Heart right ventricle (tissue), 16 donors: ENCODE results near the gene SLN. TPM values are rescaled to one million over a fixed set of nuclear protein-coding genes. Genes with fewer than 3 reads are reported as not detected.

ENCODE experiments used
- ATAC-seq, 8 donors: fragments of 200-7000 bp; cut with Tn5 transposase; one replicate each; pipeline ENCODE4 v1.9.1; 2020; ENCODE audit warnings: mild to moderate bottlenecking in 8 of 8, moderate library complexity in 8 of 8, moderate number of reproducible peaks in 1 of 8
- DNase-seq, 2 donors: peaks; one replicate each; pipeline ENCODE4 v3.0.0-alpha.2; 2020
- H3K27ac ChIP-seq, 10 donors: fragments of 200-600 bp; sonication (generic) in 2 of 10; one replicate each; pipeline versions ENCODE4 v1.5.0 to v1.8.0; 2020 to 2022; ENCODE audit warnings: mild to moderate bottlenecking in 3 of 10
- H3K27me3 ChIP-seq, 7 donors: fragments of 200-600 bp; one replicate each; pipeline ENCODE4 v1.8.0; 2021 to 2022; ENCODE audit warnings: mild to moderate bottlenecking in 2 of 7
- H3K36me3 ChIP-seq, 9 donors: fragments of 200-600 bp; sonication (generic) in 1 of 9; one replicate each; pipeline versions ENCODE4 v1.5.0 to v1.8.0; 2020 to 2022; ENCODE audit warnings: mild to moderate bottlenecking in 2 of 9
- H3K4me1 ChIP-seq, 9 donors: fragments of 200-600 bp; sonication (generic) in 1 of 9; one replicate each; pipeline versions ENCODE4 v1.5.0 to v1.8.0; 2020 to 2022; ENCODE audit warnings: mild to moderate bottlenecking in 4 of 9
- H3K4me3 ChIP-seq, 10 donors: fragments of 200-600 bp; sonication (generic) in 2 of 10; one replicate each; pipeline versions ENCODE4 v1.5.0 to v1.8.0; 2020 to 2022; ENCODE audit warnings: mild to moderate bottlenecking in 7 of 10, moderate library complexity in 2 of 10
- H3K9me3 ChIP-seq, 11 donors: fragments of 200-600 bp in 10 of 11; sonication (generic) in 2 of 11; one replicate each; pipeline versions ENCODE4 v1.5.0 to v1.8.0; 2013 to 2022; ENCODE audit warnings: mild to moderate bottlenecking in 2 of 11, control low read depth in 1 of 11, moderate library complexity in 1 of 11
- CTCF ChIP-seq, 9 donors: fragments of 200-600 bp; sonication (generic) in 2 of 9; IDR thresholded peaks; one replicate each; pipeline versions ENCODE4 v1.5.0 to v1.8.0; 2021 to 2022; ENCODE audit warnings: antibody characterized with exemption in 9 of 9, mild to moderate bottlenecking in 5 of 9, moderate library complexity in 1 of 9
- WGBS, 2 donors: extraction: QIAGEN DNeasy Blood & Tissue Kit; methylation state at CpG; one replicate each; pipeline ENCODE4 v1.1.7; 2013; ENCODE audit warnings: inconsistent platforms in 1 of 2; 5-methylcytosine and 5-hydroxymethylcytosine counted together
- intact Hi-C, 10 donors: fragments of 100-400 bp; cut with DNase I; formaldehyde crosslinking; loops; one replicate each; pipeline versions ENCODE4 v1.11.1 to v1.14.2; 2022
- polyA plus RNA-seq, 2 donors: library from polyadenylated mRNA; stranded (reverse); fragments of 200-250 nt; gene quantifications; one replicate each; pipeline ENCODE4 v1.2.3, GENCODE V29; 2013
- total RNA-seq, 10 donors: library from RNA; stranded (reverse); fragmentation: NEBNext Ultra II Directional in 3 of 10; extraction: Animal tissue kit (Norgen Biotek cat#: 25700) in 3 of 10; gene quantifications; one replicate each; pipeline versions ENCODE4 v1.2.1 to v1.2.4, GENCODE V29; 2021 to 2023
- donor health status: Arrhythmogenic right ventricular cardiomyopathy.
- donor health status: ischemic (EF 13 %, LVEDD 7.1; RV severe dilation, severe dysfunction).
- donor health status: healthy with polysubstance abuse.
- donor health status: DM: no; HTN: yes; CAD: no.
- donor health status: DM: no; HTN: no; CAD: no.
- donor health status: ischemic (EF 25% LVEDD 6.9; RV normal size, moderate dysfunction).
- donor health status: ischemic (EF 25% LVEDD 5.7; RV mildly dilated, moderate dysfunction).
- donor health status: healthy.
- donor health status: DM: yes; HTN: yes; CAD: no.
- donor health status: Ischemic cardiomyopathy.
- donor health status: ischemic (EF 35%, LVEDD 5.7; RV mildly dilated, moderate dysfunction).
- donor health status: nonischemic (EF 11% LVEDD 7.7; RV severe dilation, severe dysfunction).
- donor health status: DM: yes; HTN: yes; CAD: no.
- donor health status: PGD.
- donor health status: ischemic (EF 29% LVEDD 5.4; RV normal size, mild dysfunction).
- donor health status: nonischemic (EF 23%, LVEDD 6.1; RV moderate dilation, normal function).

The SLN gene
- total and polyA plus RNA-seq, 12 donors, result 0.93 to 44.4 (median 9.2) TPM

DNA sequence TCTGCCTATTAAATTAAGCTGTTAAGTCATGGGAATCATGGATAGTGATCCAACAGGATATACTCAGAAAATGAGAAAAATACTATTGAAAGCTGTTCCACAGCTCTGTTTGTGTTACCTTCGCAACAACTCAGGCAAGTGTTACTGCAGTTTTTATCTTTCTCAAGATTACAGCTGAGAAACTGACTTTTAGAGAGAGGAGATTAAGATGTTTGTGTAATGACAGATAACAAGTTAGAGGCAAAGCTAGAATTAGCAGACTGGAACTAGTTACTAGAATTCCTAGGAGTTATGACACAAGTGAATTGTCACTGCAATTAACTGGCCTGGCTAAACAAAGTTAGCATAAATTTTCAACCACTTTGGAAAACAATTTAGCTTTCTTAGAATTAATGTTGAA is 1.6 kb downstream of the SLN start:
- peaks cover 0 to 11% (median 0%) of the 10 kb centered on the region in 9 donors for H3K4me1 ChIP-seq
- no peaks in the 10 kb centered on the region for H3K9me3 ChIP-seq
- H3K27ac ChIP-seq, result no peak overlapping the region
- no peak for TF ChIP-seq CTCF (IDR thresholded peaks at IDR 0.05)
- intact Hi-C loops, result no loop called here
- no peak overlapping the region for H3K4me3 ChIP-seq
- no peaks in the 10 kb centered on the region for H3K36me3 ChIP-seq
- peaks cover 0 to 19% (median 5%) of the 10 kb centered on the region in 7 donors for H3K27me3 ChIP-seq
- ATAC-seq (no peak), DNase-seq (no peak)
- WGBS, 2 donors, result 55 to 64% methylated on average over 1 of the region's 1 CpG

- TF ChIP-seq CTCF (IDR thresholded peaks at IDR 0.05), result no peak
- WGBS, 2 donors, result 56 to 63% methylated on average over 3 of the region's 3 CpGs
- no peak for ATAC-seq
- Histone ChIP-seq H3K36me3 (no peaks in the 10 kb centered on the region), H3K27me3 (peaks cover 0 to 19% (median 5%) of the 10 kb centered on the region in 7 donors), H3K27ac (no peak overlapping the region), H3K4me3 (no peak overlapping the region), H3K9me3 (no peaks in the 10 kb centered on the region), H3K4me1 (peaks cover 0 to 11% (median 0%) of the 10 kb centered on the region in 9 donors)
- intact Hi-C loops, result no loop called here
- DNase-seq, result no peak
These were observed 3.1 kb downstream of the SLN start for GRCh38 chr11:107708792-107709191.

GRCh38 chr11:107707807-107708206 is 4.0 kb downstream of the SLN start:
- no peak for TF ChIP-seq CTCF (IDR thresholded peaks at IDR 0.05)
- DNase-seq (no peak), ATAC-seq (no peak)
- peaks cover 0 to 18% (median 5%) of the 10 kb centered on the region in 7 donors for H3K27me3 ChIP-seq
- intact Hi-C loops, result no loop called here
- WGBS, 2 donors, result 46 to 48% methylated on average over 4 of the region's 4 CpGs
- no peak overlapping the region for H3K4me3 ChIP-seq
- no peaks in the 10 kb centered on the region for H3K9me3 ChIP-seq
- H3K27ac ChIP-seq, result no peak overlapping the region
- H3K36me3 ChIP-seq, result no peaks in the 10 kb centered on the region
- peaks cover 0 to 1% (median 0%) of the 10 kb centered on the region in 9 donors for H3K4me1 ChIP-seq

- Histone ChIP-seq H3K27ac (no peak overlapping the region), H3K36me3 (no peaks in the 10 kb centered on the region), H3K4me3 (no peak overlapping the region), H3K27me3 (peaks cover 0 to 14% (median 5%) of the 10 kb centered on the region in 7 donors), H3K9me3 (no peaks in the 10 kb centered on the region), H3K4me1 (no peaks in the 10 kb centered on the region)
- no peak for DNase-seq
- no peak for TF ChIP-seq CTCF (IDR thresholded peaks at IDR 0.05)
- WGBS, 2 donors, result 83 to 84% methylated on average over 3 of the region's 3 CpGs
- intact Hi-C loops, result no loop called here
- no peak for ATAC-seq
These were observed 4.6 kb downstream of the SLN start for GRCh38 chr11:107707215-107707671.
